Ectodermal cell (in vitro differentiated cells): Measurements from ENCODE around the gene PHF19.
A peak's percentile ranks its signal among the peaks of the same experiment; 100 is the strongest.

Experiments
- H3K27ac ChIP-seq: 2 replicates; pipeline ENCODE4 v1.7.0; 2013; ENCODE audit warnings: mild to moderate bottlenecking, low read depth, low read length; ENCODE audit not compliant: insufficient read depth, poor library complexity, severe bottlenecking
- H3K27me3 ChIP-seq: 2 replicates; pipeline ENCODE4 v1.7.0; 2013; ENCODE audit warnings: mild to moderate bottlenecking, low read length; ENCODE audit not compliant: insufficient read depth, control insufficient read depth, poor library complexity, severe bottlenecking
- H3K36me3 ChIP-seq: one replicate; pipeline ENCODE4 v1.7.0; 2013; ENCODE audit warnings: low read length; ENCODE audit not compliant: control insufficient read depth, insufficient read depth
- H3K4me1 ChIP-seq: one replicate; pipeline ENCODE4 v1.7.0; 2013; ENCODE audit warnings: low read length; ENCODE audit not compliant: control insufficient read depth, insufficient read depth
- H3K4me3 ChIP-seq: 2 replicates; pipeline ENCODE4 v1.7.0; 2013; ENCODE audit warnings: low read depth, low read length, control low read depth; ENCODE audit not compliant: insufficient read depth
- H3K9me3 ChIP-seq: 2 replicates; pipeline ENCODE4 v1.7.0; 2013; ENCODE audit warnings: mild to moderate bottlenecking, low read length, moderate library complexity; ENCODE audit not compliant: control insufficient read depth
- WGBS, 2 experiments: methylation state at CpG; one replicate each; pipeline ENCODE4 v1.1.7; 2013; ENCODE audit warnings: missing lambda C conversion rate in 2 of 2; 5-methylcytosine and 5-hydroxymethylcytosine counted together

The PHF19 gene

DNA sequence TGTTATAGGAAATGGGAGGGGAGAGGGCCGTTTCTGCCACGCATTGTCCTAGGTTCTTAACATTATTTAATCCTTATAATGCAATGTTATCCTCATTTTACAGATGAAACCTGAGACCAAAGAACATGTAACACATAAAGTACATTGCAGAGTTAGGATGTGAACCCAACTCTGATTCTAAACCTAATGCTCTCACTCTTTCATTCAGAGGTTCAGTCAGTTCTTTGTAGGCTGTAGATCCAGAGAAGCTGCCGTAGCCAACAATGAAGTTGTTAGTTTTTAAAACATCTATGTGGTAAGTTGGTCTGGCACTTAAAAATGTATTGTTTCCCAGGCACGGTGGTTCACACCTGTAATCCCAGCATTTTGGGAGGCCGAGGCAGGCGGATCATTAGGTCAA, 23.8 kb downstream of the PHF19 start:
- no peaks in the 10 kb centered on the region for H3K9me3 ChIP-seq
- 93 to 94% methylated on average over 4 to 6 of the region's 6 CpGs for WGBS, 2 experiments
- H3K4me1 ChIP-seq = peaks cover 14% of the 10 kb centered on the region
- H3K27ac ChIP-seq = no peak overlapping the region
- H3K4me3 ChIP-seq = no peak overlapping the region
- no peaks in the 10 kb centered on the region for H3K36me3 ChIP-seq
- H3K27me3 ChIP-seq = no peaks in the 10 kb centered on the region

DNA sequence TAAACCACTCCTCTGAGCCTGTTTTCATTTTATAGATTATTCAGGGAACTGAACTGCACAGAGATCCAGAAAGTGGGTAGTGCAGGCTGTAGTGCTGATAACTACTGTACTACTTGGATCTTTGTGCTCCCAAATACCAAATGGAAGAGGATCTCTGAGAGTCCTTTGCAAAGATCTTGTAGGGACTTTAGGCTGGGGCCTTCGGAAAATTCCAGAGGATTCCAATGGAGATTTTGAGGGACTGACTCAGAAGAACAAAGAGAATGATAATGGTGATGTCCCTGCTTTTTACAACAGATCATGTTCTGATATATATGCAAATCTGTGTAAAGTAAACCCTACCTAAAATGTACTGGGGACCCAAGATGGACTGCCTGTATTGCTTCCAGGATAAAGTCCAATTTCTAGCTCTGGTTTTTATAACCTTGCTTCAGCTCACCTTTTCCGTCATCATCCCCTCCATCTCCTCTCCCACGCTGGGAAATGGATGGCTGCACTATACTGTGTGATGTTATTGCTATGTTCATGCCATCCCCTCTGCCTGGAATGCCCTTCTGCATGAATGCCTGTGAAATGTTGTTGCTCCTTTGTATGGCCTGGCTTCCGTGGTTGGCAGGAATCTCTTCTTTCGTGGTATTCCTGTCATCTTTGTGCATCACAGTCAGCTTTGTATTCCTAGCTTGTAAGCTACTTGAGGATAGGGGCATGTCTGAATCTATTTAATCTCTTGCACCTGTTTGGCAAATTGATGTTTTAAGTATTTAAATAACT, 24.6 kb downstream of the PHF19 start:
- Histone ChIP-seq H3K9me3 (no peaks in the 10 kb centered on the region), H3K4me1 (peaks cover 14% of the 10 kb centered on the region), H3K27ac (peak overlapping the region; percentile 88), H3K4me3 (no peak overlapping the region), H3K27me3 (no peaks in the 10 kb centered on the region), H3K36me3 (no peaks in the 10 kb centered on the region)
- 62 to 71% methylated on average over 4 of the region's 5 CpGs for WGBS, 2 experiments

DNA sequence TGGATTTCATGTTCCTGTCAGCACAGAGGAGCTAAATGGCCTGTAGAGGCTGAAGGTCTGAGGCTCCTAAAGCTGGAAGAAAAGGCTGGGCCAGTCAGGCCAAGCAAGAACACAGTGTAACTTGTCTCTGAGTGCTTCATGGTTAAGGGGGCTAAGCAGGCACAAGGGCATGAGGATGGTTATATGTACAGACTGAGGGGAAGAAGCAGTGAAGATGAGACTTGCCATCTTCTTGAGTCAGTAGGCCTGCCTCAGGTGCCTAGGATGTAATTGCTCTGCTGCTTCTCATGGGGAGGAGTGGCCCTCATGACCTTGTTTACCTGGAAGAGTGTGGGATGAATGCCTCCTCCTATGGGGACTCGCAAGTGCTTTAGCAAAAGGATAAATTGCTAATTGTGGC, 25.5 kb downstream of the PHF19 start:
- H3K4me1 ChIP-seq = peaks cover 14% of the 10 kb centered on the region
- H3K27ac ChIP-seq = no peak overlapping the region
- H3K4me3 ChIP-seq = no peak overlapping the region
- WGBS, 2 experiments = 93 to 100% methylated on average over 1 of the region's 1 CpG
- no peaks in the 10 kb centered on the region for H3K36me3 ChIP-seq
- no peaks in the 10 kb centered on the region for H3K9me3 ChIP-seq
- H3K27me3 ChIP-seq = no peaks in the 10 kb centered on the region

DNA sequence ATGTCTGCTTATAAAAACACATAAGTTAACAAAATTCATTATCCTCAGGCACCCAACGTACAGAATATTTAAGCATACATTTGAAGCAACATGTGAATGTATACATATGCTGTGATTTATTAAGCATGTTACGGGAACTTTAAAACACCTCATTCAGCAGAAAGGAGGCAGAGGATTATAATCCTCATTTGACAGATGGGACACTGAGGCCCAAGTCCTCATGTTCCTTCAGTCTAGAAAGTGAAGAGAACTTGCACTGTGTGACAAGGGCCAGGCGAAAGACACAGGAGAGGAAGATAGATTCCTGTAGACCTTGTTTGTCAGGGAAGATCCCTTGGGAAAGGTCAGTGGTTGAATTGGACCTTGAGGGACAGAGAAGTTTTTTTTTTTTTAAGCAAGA, 26.7 kb downstream of the PHF19 start:
- no peak overlapping the region for H3K4me3 ChIP-seq
- no peaks in the 10 kb centered on the region for H3K36me3 ChIP-seq
- H3K4me1 ChIP-seq = peaks cover 14% of the 10 kb centered on the region
- no peak overlapping the region for H3K27ac ChIP-seq
- 94 to 96% methylated on average over 2 to 3 of the region's 3 CpGs for WGBS, 2 experiments
- H3K9me3 ChIP-seq = no peaks in the 10 kb centered on the region
- H3K27me3 ChIP-seq = no peaks in the 10 kb centered on the region

DNA sequence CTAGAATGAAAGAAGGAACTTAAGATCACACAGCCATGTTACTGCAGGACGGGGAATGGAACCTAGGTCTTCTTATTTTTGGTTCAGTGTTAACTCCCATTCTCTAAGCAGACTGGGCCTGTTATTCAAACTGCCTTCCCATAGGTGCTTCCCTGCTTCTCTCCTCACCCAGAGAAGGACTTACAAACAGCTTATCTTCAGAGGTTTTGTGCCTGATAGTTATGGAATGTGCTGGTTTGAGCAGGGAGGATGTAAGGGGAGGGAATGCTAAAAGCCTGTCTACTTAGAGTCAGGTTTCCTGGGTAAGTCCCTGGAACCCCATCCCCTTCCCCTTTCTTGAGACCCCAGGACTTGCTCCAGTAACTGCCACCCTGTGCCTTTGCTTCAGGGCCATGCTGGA, 30.1 kb downstream of the PHF19 start:
- H3K27me3 ChIP-seq = no peaks in the 10 kb centered on the region
- no peaks in the 10 kb centered on the region for H3K9me3 ChIP-seq
- no peak overlapping the region for H3K27ac ChIP-seq
- peaks cover 9% of the 10 kb centered on the region for H3K4me1 ChIP-seq
- H3K36me3 ChIP-seq = no peaks in the 10 kb centered on the region
- 82 to 92% methylated on average over 1 of the region's 1 CpG for WGBS, 2 experiments
- H3K4me3 ChIP-seq = no peak overlapping the region

DNA sequence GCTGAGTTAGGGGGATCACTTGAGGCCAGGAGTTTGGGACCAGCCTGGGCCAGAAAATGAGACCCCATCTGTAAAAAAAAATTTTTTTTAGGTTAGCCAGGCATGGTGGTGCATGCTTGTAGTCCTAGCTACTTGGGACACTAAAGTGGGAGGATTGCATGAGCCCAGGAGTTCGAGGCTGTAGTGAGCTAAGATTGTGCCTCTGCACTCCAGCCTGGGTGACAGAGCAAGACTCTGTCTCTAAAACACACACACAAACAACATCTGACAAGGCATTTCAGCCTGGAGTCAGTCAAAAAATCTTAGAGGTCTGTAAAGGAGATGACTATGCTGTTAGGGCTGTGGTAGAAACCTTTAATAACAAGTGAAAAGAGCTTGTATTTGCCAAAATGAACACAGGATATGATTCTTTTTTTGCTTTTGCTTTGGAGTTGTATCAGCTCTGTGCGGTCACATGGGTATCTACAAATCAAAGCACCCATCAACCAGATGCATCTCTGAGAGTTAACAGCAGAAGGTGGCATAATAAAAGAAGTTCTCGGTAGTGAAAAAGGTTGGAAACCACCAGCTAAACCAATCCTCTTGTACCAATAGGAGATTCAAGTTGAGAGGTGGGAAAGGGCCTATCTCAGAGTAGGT, 30.6 kb downstream of the PHF19 start:
- no peaks in the 10 kb centered on the region for H3K27me3 ChIP-seq
- peaks cover 8% of the 10 kb centered on the region for H3K4me1 ChIP-seq
- 91 to 92% methylated on average over 2 to 3 of the region's 3 CpGs for WGBS, 2 experiments
- H3K36me3 ChIP-seq = no peaks in the 10 kb centered on the region
- H3K27ac ChIP-seq = no peak overlapping the region
- H3K9me3 ChIP-seq = no peaks in the 10 kb centered on the region
- no peak overlapping the region for H3K4me3 ChIP-seq

DNA sequence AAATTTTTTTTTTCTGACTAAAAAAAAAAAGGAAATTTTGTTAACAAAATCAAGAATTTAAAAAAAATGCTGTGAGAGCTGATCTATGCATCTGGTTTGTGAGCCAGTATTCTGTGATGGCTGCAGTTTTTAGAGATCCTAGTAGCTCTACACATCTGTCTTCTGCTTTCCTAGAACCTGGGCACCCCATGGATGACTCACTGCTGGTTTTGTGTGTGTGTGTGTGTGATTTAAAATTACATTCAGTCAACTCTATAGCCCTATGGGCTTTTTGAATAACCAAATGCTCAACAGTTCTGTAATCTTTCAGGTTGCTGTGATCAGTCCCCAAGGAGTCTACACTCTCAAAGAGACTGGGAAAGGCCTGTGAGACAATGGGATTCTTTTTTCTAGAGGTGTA, 31.7 kb downstream of the PHF19 start:
- Histone ChIP-seq H3K9me3 (no peaks in the 10 kb centered on the region), H3K4me3 (no peak overlapping the region), H3K27me3 (no peaks in the 10 kb centered on the region), H3K36me3 (no peaks in the 10 kb centered on the region), H3K27ac (no peak overlapping the region), H3K4me1 (peaks cover 5% of the 10 kb centered on the region)

DNA sequence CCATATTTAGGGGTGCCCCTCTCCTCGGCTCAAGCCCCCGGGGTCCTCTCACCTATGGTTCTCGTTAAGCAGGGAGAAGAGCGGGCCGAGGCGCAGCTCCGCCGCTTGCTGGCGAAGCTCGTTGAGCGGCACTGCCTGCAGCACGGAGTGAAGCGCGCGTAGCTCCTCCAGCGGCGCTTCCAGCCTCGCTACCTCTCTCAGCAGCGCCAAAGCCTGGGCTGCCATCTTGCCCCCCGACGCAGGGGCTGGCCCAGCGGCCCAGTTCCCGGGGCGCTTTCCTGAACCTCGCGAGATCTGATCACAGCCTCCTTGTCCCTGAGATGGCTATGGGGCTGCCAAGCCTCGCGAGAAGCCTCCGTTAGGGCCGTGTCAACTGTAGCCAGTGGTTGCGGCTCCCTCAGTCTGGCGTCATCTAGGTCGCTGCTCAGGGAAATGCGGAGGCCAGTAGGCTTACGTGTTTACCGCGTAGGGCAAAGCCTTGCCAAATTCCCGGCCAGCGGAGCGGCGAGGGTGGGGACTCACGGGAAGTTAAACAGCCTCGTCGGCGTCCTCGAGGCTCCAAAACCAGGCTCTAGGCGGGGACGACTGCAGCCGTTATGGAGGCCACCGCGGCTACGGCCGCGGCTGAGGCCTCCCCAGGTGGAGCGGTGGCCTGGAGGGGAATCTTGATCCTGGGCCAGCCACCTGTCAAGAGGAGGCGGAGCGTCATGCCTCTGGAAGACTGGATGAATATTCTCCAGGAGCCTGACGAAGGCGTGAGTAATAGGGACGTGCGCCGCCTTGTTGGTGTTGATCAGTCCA, 34.1 kb downstream of the PHF19 start, which contains the start of gene PSMD5:
TSS of gene PSMD5 (minus strand) at position 238 of the 801 bp plus-strand sequence. CDS start at position 225, 13 bp downstream.
- Histone ChIP-seq H3K4me1 (peaks cover 5% of the 10 kb centered on the region), H3K9me3 (no peaks in the 10 kb centered on the region), H3K27me3 (no peaks in the 10 kb centered on the region), H3K4me3 (peak within 1 kb of the TSS; percentile 92), H3K27ac (peak within 1 kb of the TSS; percentile 83), H3K36me3 (no peaks in the 10 kb centered on the region)
- WGBS, 2 experiments = 3 to 4% methylated on average over 62 of the region's 62 CpGs

DNA sequence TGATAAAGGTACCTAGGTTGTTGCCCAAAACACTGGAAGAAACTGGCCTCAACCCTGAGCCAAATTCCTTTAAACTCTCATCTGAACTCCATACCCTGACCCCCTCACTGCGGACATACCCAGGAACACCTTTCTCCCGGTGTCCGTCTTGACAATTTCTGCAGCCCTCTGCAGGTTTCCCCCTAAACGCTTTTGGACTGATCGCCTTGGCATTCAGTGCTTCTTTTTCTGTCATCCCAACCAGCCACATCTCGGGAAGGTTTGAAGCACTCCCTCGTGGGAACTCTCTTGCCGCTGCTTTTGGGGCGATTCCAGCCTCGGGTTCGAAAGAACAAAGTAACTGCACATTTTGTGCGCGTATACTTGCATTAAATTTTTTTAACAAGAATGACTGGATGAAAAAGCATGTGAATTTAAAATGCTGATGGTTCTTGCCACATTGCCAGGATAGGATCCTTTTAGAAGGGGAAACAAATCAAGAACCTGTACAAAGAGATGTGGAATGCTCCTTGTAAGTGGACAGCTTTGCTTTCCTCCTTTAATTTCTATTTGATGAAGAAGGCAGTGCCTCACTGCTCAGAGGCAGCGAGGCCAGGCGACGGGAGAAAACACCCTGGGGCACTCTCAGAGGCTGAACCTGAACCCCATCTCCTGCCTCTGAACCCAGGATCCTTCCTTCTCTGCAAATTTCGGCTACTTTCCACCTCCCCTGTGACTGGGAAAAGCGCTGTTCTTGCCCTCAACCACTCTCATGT, 34.9 kb downstream of the PHF19 start:
- peaks cover 5% of the 10 kb centered on the region for H3K4me1 ChIP-seq
- whole genome bisulfite sequencing, 2 experiments = 32 to 33% methylated on average over 18 of the region's 18 CpGs
- no peaks in the 10 kb centered on the region for H3K9me3 ChIP-seq
- H3K27ac ChIP-seq = peak overlapping the region; percentile 70
- no peaks in the 10 kb centered on the region for H3K27me3 ChIP-seq
- H3K4me3 ChIP-seq = peak overlapping the region; percentile 92
- H3K36me3 ChIP-seq = no peaks in the 10 kb centered on the region
